WERI-Rb-1 (cell line): ENCODE results near the gene C10orf120.

Source experiments
- DNase-seq: peaks from one replicate; pipeline ENCODE4 v3.0.0-alpha.2; 2020
- H3K27ac ChIP-seq: fragments of 250-450 bp; sonication (Bioruptor Pico); 2 replicates; pipeline ENCODE4 v1.5.1; 2020; ENCODE audit warnings: mild to moderate bottlenecking, moderate library complexity
- H3K27me3 ChIP-seq: fragments of 250-450 bp; sonication (Bioruptor Pico); 2 replicates; pipeline ENCODE4 v1.5.1; 2021; ENCODE audit warnings: mild to moderate bottlenecking, low read depth, moderate library complexity; ENCODE audit not compliant: insufficient read depth, severe bottlenecking
- H3K36me3 ChIP-seq: fragments of 250-450 bp; sonication (Bioruptor Pico); 2 replicates; pipeline ENCODE4 v1.5.1; 2020; ENCODE audit warnings: mild to moderate bottlenecking, moderate library complexity
- H3K4me3 ChIP-seq: 2 replicates; pipeline ENCODE4 v1.5.1; 2011; ENCODE audit warnings: low read depth, mild to moderate bottlenecking, control low read depth, low read length
- H3K9me3 ChIP-seq: fragments of 250-450 bp; sonication (Bioruptor Pico); 2 replicates; pipeline ENCODE4 v1.5.1; 2021; ENCODE audit warnings: mild to moderate bottlenecking, moderate library complexity; ENCODE audit not compliant: severe bottlenecking
- CTCF ChIP-seq: IDR thresholded peaks from 2 replicates; pipeline ENCODE4 v1.5.1; 2011; ENCODE audit warnings: low read depth, mild to moderate bottlenecking, control low read depth, inconsistent platforms, low read length

C10orf120 gene

GRCh38 chr10:122689146-122689820 is 10.4 kb downstream of the C10orf120 start:
- Histone ChIP-seq H3K36me3 (no peaks in the 10 kb centered on the region), H3K9me3 (no peaks in the 10 kb centered on the region), H3K4me3 (no peak overlapping the region), H3K27me3 (peaks cover 34% of the 10 kb centered on the region), H3K27ac (no peak overlapping the region)
- TF ChIP-seq CTCF, result no peak
- no peak for DNase-seq

- Histone ChIP-seq H3K27me3 (peaks cover 36% of the 10 kb centered on the region), H3K36me3 (no peaks in the 10 kb centered on the region), H3K4me3 (no peak overlapping the region), H3K27ac (no peak overlapping the region), H3K9me3 (no peaks in the 10 kb centered on the region)
- TF ChIP-seq CTCF, result no peak
- no peak for DNase-seq
Measured at GRCh38 chr10:122688293-122688989, 11.2 kb downstream of the C10orf120 start.

GRCh38 chr10:122682522-122682921 is 17.1 kb downstream of the C10orf120 start:
- TF ChIP-seq CTCF, result no peak

GRCh38 chr10:122678266-122678665 is 21.4 kb downstream of the C10orf120 start:
- Histone ChIP-seq H3K36me3 (no peaks in the 10 kb centered on the region), H3K9me3 (no peaks in the 10 kb centered on the region), H3K27me3 (peaks cover 56% of the 10 kb centered on the region), H3K27ac (no peak overlapping the region), H3K4me3 (no peak overlapping the region)
- DNase-seq, result no peak
- no peak for TF ChIP-seq CTCF

More at GRCh38 chr10:122682522-122682921, 17.1 kb downstream of the C10orf120 start:
- no peak overlapping the region for H3K4me3 ChIP-seq
- DNase-seq, result no peak
- H3K27me3 ChIP-seq, result peaks cover 39% of the 10 kb centered on the region
- H3K27ac ChIP-seq, result no peak overlapping the region
- no peaks in the 10 kb centered on the region for H3K36me3 ChIP-seq
- H3K9me3 ChIP-seq, result no peaks in the 10 kb centered on the region

- no peak for DNase-seq
- H3K4me3 ChIP-seq, result no peak overlapping the region
- TF ChIP-seq CTCF, result no peak
Measured at GRCh38 chr10:122675278-122675677, 24.4 kb downstream of the C10orf120 start.

More at GRCh38 chr10:122675278-122675677, 24.4 kb downstream of the C10orf120 start:
- no peaks in the 10 kb centered on the region for H3K9me3 ChIP-seq
- no peak overlapping the region for H3K27ac ChIP-seq
- H3K27me3 ChIP-seq, result peaks cover 82% of the 10 kb centered on the region
- no peaks in the 10 kb centered on the region for H3K36me3 ChIP-seq
